Upper lobe of right lung (tissue), 1 donor: ENCODE results near the gene DNAI1. TPM values are rescaled to one million over a fixed set of nuclear protein-coding genes. Genes with fewer than 3 reads are reported as not detected.

Experiments used
- ATAC-seq: fragments of 200-7000 bp; cut with Tn5 transposase; one replicate; pipeline ENCODE4 v1.9.1; 2020; ENCODE audit warnings: mild to moderate bottlenecking, moderate library complexity
- DNase-seq: peaks from one replicate; pipeline ENCODE4 v3.0.0-alpha.2; 2020
- H3K27ac ChIP-seq: fragments of 200-600 bp; one replicate; pipeline ENCODE4 v1.8.0; 2022
- H3K27me3 ChIP-seq: fragments of 200-600 bp; one replicate; pipeline ENCODE4 v1.8.0; 2022; ENCODE audit warnings: mild to moderate bottlenecking
- H3K36me3 ChIP-seq: fragments of 200-600 bp; one replicate; pipeline ENCODE4 v1.8.0; 2022
- H3K4me1 ChIP-seq: fragments of 200-600 bp; one replicate; pipeline ENCODE4 v1.8.0; 2022
- H3K4me3 ChIP-seq: fragments of 200-600 bp; one replicate; pipeline ENCODE4 v1.8.0; 2022; ENCODE audit warnings: mild to moderate bottlenecking
- H3K9me3 ChIP-seq: fragments of 200-600 bp; one replicate; pipeline ENCODE4 v1.8.0; 2022
- intact Hi-C: fragments of 100-400 bp; cut with DNase I; formaldehyde crosslinking; loops from one replicate; pipeline ENCODE4 v1.11.0; 2022
- total RNA-seq: library from RNA; stranded (reverse); fragmentation: NEBNext Ultra II Directional; extraction: Animal tissue kit (Norgen Biotek cat#: 25700); gene quantifications from one replicate; pipeline ENCODE4 v1.2.1, GENCODE V29; 2021
- TF ChIP-seq, protein P1 (sequence below): fragments of 200-600 bp; IDR thresholded peaks from one replicate; pipeline ENCODE4 v1.8.0; 2022; ENCODE audit warnings: antibody characterized with exemption
- donor health status: DM: no; HTN: yes; CAD: no; lungs with severe emphysema.

The DNAI1 gene
- total RNA-seq, 1 donor from 2014 or later = not detected

DNA sequence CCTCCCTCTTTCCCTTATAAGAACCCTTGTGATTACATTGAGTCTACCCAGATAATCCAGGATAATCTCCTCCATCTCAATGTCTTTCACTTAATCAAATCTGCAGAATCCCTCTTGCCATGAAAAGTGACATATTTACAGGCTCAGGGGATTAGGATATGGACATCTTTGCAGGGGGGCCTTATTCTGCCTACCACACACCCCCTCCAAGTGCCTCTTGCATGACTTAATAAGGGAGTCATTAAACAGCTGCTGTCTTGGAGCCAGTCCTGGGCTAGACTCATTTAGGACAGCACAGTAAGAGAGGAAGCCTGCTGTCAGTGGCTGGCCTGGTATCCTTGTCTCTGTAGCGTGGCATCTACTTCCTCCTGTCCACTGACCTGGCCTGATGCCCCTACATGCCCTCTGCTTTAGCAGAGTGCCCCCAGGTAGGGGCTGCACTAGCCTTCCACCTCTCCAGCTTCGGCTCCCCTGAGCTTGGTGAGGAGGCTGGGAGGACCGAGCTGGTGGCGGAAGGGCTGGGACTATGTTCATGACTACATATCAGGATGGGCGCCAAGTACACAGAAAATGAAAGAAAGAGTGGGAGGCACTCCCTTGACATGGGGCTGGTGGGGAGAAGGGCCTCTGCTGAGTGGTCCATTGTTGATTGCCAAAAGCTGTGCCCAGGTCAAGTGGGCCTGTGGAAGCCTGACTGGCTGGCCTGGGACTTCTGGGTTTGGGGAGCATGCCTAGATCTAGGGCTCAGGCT is 46.9 kb downstream of the DNAI1 start:
- Histone ChIP-seq H3K27me3 (no peaks in the 10 kb centered on the region), H3K4me3 (no peak overlapping the region), H3K36me3 (no peaks in the 10 kb centered on the region), H3K4me1 (peaks cover 7% of the 10 kb centered on the region), H3K9me3 (no peaks in the 10 kb centered on the region), H3K27ac (no peak overlapping the region)
- DNase-seq (no peak), ATAC-seq (no peak)
- TF ChIP-seq, protein P1, sequence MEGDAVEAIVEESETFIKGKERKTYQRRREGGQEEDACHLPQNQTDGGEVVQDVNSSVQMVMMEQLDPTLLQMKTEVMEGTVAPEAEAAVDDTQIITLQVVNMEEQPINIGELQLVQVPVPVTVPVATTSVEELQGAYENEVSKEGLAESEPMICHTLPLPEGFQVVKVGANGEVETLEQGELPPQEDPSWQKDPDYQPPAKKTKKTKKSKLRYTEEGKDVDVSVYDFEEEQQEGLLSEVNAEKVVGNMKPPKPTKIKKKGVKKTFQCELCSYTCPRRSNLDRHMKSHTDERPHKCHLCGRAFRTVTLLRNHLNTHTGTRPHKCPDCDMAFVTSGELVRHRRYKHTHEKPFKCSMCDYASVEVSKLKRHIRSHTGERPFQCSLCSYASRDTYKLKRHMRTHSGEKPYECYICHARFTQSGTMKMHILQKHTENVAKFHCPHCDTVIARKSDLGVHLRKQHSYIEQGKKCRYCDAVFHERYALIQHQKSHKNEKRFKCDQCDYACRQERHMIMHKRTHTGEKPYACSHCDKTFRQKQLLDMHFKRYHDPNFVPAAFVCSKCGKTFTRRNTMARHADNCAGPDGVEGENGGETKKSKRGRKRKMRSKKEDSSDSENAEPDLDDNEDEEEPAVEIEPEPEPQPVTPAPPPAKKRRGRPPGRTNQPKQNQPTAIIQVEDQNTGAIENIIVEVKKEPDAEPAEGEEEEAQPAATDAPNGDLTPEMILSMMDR = no peak
- intact Hi-C loops = loop anchor here (10.0 kb wide), 1 partner anchor 91 kb away; no protein-coding TSS in a partner anchor

- no peak for ATAC-seq
- no peak for DNase-seq
- intact Hi-C loops = loop anchor here (10.0 kb wide), 1 partner anchor 92 kb away; no protein-coding TSS in a partner anchor
- no peaks in the 10 kb centered on the region for H3K9me3 ChIP-seq
- peaks cover 3% of the 10 kb centered on the region for H3K4me1 ChIP-seq
- H3K27ac ChIP-seq = no peak overlapping the region
- no peaks in the 10 kb centered on the region for H3K27me3 ChIP-seq
- no peaks in the 10 kb centered on the region for H3K36me3 ChIP-seq
- no peak overlapping the region for H3K4me3 ChIP-seq
- TF ChIP-seq, protein P1 = no peak
These were observed 48.0 kb downstream of the DNAI1 start for GRCh38 chr9:34506623-34507022.

GRCh38 chr9:34507556-34507955 is 49.0 kb downstream of the DNAI1 start:
- Histone ChIP-seq H3K4me3 (no peak overlapping the region), H3K9me3 (no peaks in the 10 kb centered on the region), H3K4me1 (no peaks in the 10 kb centered on the region), H3K36me3 (no peaks in the 10 kb centered on the region), H3K27me3 (no peaks in the 10 kb centered on the region), H3K27ac (no peak overlapping the region)
- intact Hi-C loops = loop anchor here (10.0 kb wide), 1 partner anchor 93 kb away; no protein-coding TSS in a partner anchor
- DNase-seq = no peak
- TF ChIP-seq, protein P1 = no peak
- ATAC-seq = no peak

DNA sequence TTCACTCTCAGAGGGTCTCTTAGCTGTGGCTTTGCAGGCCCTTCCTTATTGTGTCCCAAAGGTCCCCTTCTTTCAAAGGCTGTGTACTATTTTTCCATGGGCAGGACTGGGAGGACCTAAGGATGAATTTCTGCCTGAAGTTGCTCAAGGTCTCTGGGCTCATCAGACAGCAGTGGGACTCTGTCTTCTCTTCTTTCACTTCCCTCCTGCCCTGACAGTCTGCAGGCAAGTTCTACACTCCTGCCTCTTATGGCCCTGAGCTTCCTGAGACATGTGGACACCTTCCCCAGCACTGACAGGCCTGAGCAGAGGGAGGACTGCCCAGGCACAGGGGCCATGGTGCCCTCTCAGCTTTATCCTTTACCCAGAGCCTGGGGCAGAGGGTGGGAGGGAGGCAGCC is 49.4 kb downstream of the DNAI1 start:
- TF ChIP-seq, protein P1 = no peak
- no peaks in the 10 kb centered on the region for H3K36me3 ChIP-seq
- H3K4me3 ChIP-seq = no peak overlapping the region
- no peaks in the 10 kb centered on the region for H3K27me3 ChIP-seq
- ATAC-seq (no peak), DNase-seq (no peak)
- intact Hi-C loops = loop anchor here (10.0 kb wide), 1 partner anchor 93 kb away; no protein-coding TSS in a partner anchor
- H3K9me3 ChIP-seq = no peaks in the 10 kb centered on the region
- no peaks in the 10 kb centered on the region for H3K4me1 ChIP-seq
- no peak overlapping the region for H3K27ac ChIP-seq

DNA sequence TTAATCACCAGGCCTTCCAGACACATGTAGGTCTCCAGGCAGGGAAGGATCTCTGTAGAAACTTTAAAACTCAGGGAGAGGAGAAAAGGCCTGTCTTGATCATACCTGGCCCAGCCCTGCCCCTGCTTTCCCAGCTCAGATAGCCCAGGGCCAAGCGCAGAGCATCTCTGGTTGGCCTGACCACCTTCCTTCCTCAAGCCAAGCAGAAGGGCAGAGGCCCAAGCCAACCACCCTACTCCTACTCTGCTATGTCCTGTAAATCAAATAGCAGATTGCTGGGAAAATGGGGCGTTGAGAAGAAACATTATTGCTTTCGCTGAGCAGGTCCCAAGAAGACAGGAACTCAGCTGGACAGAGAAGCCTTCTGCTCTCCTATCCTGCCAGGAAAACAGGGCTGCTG is 49.9 kb downstream of the DNAI1 start:
- TF ChIP-seq, protein P1 = no peak
- Histone ChIP-seq H3K27me3 (no peaks in the 10 kb centered on the region), H3K36me3 (no peaks in the 10 kb centered on the region), H3K9me3 (no peaks in the 10 kb centered on the region), H3K4me3 (no peak overlapping the region), H3K4me1 (no peaks in the 10 kb centered on the region), H3K27ac (no peak overlapping the region)
- intact Hi-C loops = loop anchor here (10.0 kb wide), 1 partner anchor 94 kb away; no protein-coding TSS in a partner anchor
- DNase-seq (no peak), ATAC-seq (no peak)
